ENCODE results near the gene LRRC26. TPM values are rescaled to one million over a fixed set of nuclear protein-coding genes. Genes with fewer than 3 reads are reported as not detected.
A peak's percentile ranks its signal among the peaks of the same experiment; 100 is the strongest.

Gene LRRC26
- polyA plus RNA-seq, 3 donors = not detected

DNA sequence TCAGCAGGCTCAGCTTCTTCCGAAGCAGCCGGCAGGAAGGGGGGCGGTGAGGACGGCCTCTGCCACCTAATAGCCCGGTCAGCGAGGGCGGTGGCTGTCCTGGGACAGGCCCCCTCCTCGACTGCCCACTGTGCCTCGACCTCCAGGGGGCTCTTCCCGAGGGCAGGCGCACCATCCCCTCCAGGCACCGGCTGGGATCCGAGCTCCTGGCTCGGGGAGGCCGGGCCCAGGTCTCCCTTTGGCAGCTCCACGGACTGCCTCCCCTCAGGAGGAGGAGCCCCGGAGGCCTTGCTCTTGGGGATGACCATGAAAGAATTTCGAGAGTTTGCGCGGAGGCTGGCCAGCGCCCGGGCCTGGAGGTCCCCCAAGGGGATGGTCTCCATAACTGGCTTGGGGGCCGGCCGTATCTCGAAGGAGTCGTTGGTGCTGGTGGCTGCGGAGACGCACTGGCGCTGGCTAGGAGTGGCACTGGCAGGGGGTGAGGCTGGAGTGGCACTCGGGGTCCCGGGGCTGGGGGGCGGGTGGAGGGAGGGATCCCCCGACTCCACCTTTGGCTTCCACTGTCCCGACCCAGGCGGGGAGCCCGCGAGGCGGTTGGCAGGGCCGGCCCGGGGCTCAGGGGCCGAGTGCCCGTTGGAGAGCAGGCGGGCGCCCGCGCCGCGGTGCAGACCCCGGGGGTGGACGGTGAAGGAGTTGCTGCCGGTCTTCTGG, 29.7 kb upstream of the LRRC26 start:
- intact Hi-C loops (cut with micrococcal nuclease) = loop anchor here (1.0 to 5.0 kb wide), 4 partner anchors 11 to 353 kb away; partner anchors contain the start of genes RNF208 (in 2 of the 2), ANAPC2 (in 1 of the 2), MRPL41 (in 1 of the 2) and PNPLA7 (in 1 of the 2)
- H3K27ac Mint-ChIP-seq = peak overlapping the region in 3 of 7 donors; percentile 54 to 74 (median 73)
- Histone ChIP-seq H2AFZ (ENCODE audit: insufficient read depth, low read depth, low read length, poor library complexity, severe bottlenecking) (no peak overlapping the region), H3K4me1 (ENCODE audit: control insufficient read depth in 1 of 2, insufficient read depth in 2 of 2, low read length in 2 of 2) (peaks cover 35 to 48% of the 10 kb centered on the region in 2 donors), H3K27me3 (ENCODE audit: control insufficient read depth in 2 of 2, insufficient read depth in 2 of 2, low read length in 2 of 2) (peaks cover 0 to 4% of the 10 kb centered on the region in 2 donors), H3K79me2 (ENCODE audit: insufficient read depth, low read length) (peaks cover 36% of the 10 kb centered on the region), H3K36me3 (replicated peaks in 1 of 2; ENCODE audit: control insufficient read depth in 1 of 2, insufficient read depth in 2 of 2, low read length in 2 of 2) (peaks cover 0 to 2% of the 10 kb centered on the region in 2 donors), H3K27ac (ENCODE audit: low read depth in 1 of 2, low read length in 2 of 2) (no peak overlapping the region), H3K9me3 (replicated peaks in 1 of 2; ENCODE audit: control insufficient read depth in 1 of 2, insufficient read depth in 1 of 2, low read length in 2 of 2) (no peaks in the 10 kb centered on the region), H3K9ac (ENCODE audit: insufficient read depth, low read length, poor library complexity, severe bottlenecking) (peak overlapping the region; percentile 43), H4K20me1 (ENCODE audit: insufficient read depth, low read length) (peaks cover 21% of the 10 kb centered on the region), H3K4me2 (replicated peaks; ENCODE audit: extremely low read depth, low read length, poor library complexity, severe bottlenecking) (peak overlapping the region; percentile 79), H3K4me3 (replicated peaks in 1 of 3; ENCODE audit: low read depth in 2 of 3, low read length in 3 of 3) (peak overlapping the region in 1 of 3 experiments; percentile 41)
- H3K4me3 Mint-ChIP-seq = peak overlapping the region; percentile 81 to 83
- 31% methylated on average over 49 of the region's 51 CpGs for WGBS (ENCODE audit: insufficient coverage)
- TF ChIP-seq, protein P1, sequence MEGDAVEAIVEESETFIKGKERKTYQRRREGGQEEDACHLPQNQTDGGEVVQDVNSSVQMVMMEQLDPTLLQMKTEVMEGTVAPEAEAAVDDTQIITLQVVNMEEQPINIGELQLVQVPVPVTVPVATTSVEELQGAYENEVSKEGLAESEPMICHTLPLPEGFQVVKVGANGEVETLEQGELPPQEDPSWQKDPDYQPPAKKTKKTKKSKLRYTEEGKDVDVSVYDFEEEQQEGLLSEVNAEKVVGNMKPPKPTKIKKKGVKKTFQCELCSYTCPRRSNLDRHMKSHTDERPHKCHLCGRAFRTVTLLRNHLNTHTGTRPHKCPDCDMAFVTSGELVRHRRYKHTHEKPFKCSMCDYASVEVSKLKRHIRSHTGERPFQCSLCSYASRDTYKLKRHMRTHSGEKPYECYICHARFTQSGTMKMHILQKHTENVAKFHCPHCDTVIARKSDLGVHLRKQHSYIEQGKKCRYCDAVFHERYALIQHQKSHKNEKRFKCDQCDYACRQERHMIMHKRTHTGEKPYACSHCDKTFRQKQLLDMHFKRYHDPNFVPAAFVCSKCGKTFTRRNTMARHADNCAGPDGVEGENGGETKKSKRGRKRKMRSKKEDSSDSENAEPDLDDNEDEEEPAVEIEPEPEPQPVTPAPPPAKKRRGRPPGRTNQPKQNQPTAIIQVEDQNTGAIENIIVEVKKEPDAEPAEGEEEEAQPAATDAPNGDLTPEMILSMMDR (IDR thresholded peaks at IDR 0.05) = no peak
- DNase-seq = no peak
- H3K36me3 Mint-ChIP-seq = peaks cover 0 to 2% of the 10 kb centered on the region in 2 donors
- peaks cover 0 to 4% (median 0%) of the 10 kb centered on the region in 3 donors for H3K27me3 Mint-ChIP-seq (ENCODE audit: low read depth in 3 of 3)
- no peaks in the 10 kb centered on the region for H3K9me3 Mint-ChIP-seq
- peaks cover 39% of the 10 kb centered on the region for H3K4me1 Mint-ChIP-seq

DNA sequence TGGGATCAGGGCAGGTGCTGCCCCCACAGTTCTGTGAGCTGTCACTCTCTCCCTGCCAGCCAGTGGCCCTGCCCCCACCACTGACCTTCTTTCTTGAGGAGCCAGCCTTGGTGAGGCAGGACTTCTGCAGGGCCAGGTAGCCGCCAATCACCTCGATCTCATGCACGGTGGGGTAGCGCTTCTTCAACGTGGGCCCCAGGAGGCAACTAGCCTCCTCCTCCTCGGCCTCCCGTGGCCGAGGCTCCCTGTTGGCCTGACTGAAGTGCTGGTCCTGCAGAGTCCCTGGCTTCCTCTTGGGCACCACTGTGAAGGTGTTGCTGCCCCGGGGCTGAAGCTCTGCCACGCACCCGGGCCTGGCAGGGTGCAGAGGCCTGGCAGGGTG, 29.0 kb upstream of the LRRC26 start:
- 86% methylated on average over 7 of the region's 11 CpGs for WGBS (ENCODE audit: insufficient coverage)
- Histone ChIP-seq H3K4me3 (replicated peaks in 1 of 3; ENCODE audit: low read depth in 2 of 3, low read length in 3 of 3) (peak overlapping the region in 1 of 3 experiments; percentile 41), H3K4me1 (ENCODE audit: control insufficient read depth in 1 of 2, insufficient read depth in 2 of 2, low read length in 2 of 2) (peaks cover 28 to 41% of the 10 kb centered on the region in 2 donors)

More for the DNA sequence above, 29.0 kb upstream of the LRRC26 start:
- peaks cover 32% of the 10 kb centered on the region for H3K4me1 Mint-ChIP-seq
- peaks cover 0 to 2% of the 10 kb centered on the region in 2 donors for H3K36me3 Mint-ChIP-seq
- TF ChIP-seq, protein P1 (IDR thresholded peaks at IDR 0.05) = no peak
- H3K27ac Mint-ChIP-seq = no peak overlapping the region
- Histone ChIP-seq H2AFZ (ENCODE audit: insufficient read depth, low read depth, low read length, poor library complexity, severe bottlenecking) (no peak overlapping the region), H3K27ac (ENCODE audit: low read depth in 1 of 2, low read length in 2 of 2) (no peak overlapping the region), H4K20me1 (ENCODE audit: insufficient read depth, low read length) (peaks cover 21% of the 10 kb centered on the region), H3K36me3 (replicated peaks in 1 of 2; ENCODE audit: control insufficient read depth in 1 of 2, insufficient read depth in 2 of 2, low read length in 2 of 2) (peaks cover 0 to 2% of the 10 kb centered on the region in 2 donors), H3K4me2 (replicated peaks; ENCODE audit: extremely low read depth, low read length, poor library complexity, severe bottlenecking) (peak overlapping the region; percentile 0), H3K27me3 (ENCODE audit: control insufficient read depth in 2 of 2, insufficient read depth in 2 of 2, low read length in 2 of 2) (peaks cover 0 to 4% of the 10 kb centered on the region in 2 donors), H3K79me2 (ENCODE audit: insufficient read depth, low read length) (peaks cover 31% of the 10 kb centered on the region), H3K9ac (ENCODE audit: insufficient read depth, low read length, poor library complexity, severe bottlenecking) (no peak overlapping the region), H3K9me3 (replicated peaks in 1 of 2; ENCODE audit: control insufficient read depth in 1 of 2, insufficient read depth in 1 of 2, low read length in 2 of 2) (no peaks in the 10 kb centered on the region)
- DNase-seq = no peak
- no peak overlapping the region for H3K4me3 Mint-ChIP-seq
- H3K9me3 Mint-ChIP-seq = no peaks in the 10 kb centered on the region
- H3K27me3 Mint-ChIP-seq (ENCODE audit: low read depth in 3 of 3) = peaks cover 0 to 4% (median 0%) of the 10 kb centered on the region in 3 donors
- intact Hi-C loops (cut with micrococcal nuclease) = no loop called here
